GM18508 (cell line): ENCODE results near the gene GNPTAB.
A peak's percentile ranks its signal among the peaks of the same experiment; 100 is the strongest.
"Not testable (repeated sequence)": the region's sequence is repeated elsewhere in the genome, so short reads cannot be mapped to it uniquely, and the experiment has no call there.

Experiments
- ATAC-seq: cut with Tn5 transposase; IDR thresholded peaks from one replicate; pipeline ENCODE4 v1.9.1; 2021; ENCODE audit warnings: moderate number of reproducible peaks; ENCODE audit not compliant: insufficient read depth, unreplicated experiment

The GNPTAB gene

DNA sequence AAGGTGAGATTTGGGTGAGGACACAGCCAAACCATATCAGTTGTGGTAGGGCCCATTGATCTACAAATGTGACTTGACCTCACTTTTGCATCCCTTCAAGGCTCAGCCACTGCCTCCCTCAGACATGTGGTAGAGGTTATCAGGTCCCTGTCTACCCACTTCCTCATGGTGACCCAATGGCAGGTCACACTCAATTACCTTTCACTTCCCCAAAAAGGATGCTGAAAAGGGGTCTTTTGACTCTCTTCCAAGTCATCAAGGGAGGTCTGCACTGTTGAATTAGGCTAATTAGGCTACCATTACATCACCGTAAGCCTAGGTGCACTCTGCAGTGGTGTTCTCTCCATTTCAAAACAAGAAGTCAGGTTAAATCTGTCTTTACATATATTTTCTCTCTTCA is 24.0 kb upstream of the GNPTAB start:
- ATAC-seq: peak; percentile 50

DNA sequence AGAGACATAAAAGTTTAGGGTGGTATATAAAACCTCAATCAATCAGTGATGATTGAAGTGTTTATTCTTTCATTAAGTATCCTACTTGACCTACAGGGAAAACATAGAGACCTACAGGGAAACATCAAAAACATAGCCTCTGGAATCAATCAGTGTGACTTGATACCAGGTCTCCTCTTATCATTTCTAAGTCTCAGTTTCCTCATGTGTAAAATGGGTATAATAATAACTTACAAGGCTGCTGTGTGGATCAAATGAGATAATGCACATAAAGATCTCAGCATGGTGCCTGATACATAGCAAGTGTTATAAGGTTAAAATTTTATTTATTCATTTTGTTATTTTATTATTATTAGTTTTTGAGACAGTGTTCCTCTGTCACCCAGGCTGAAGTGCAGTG is 22.2 kb upstream of the GNPTAB start:
- no peak for ATAC-seq

DNA sequence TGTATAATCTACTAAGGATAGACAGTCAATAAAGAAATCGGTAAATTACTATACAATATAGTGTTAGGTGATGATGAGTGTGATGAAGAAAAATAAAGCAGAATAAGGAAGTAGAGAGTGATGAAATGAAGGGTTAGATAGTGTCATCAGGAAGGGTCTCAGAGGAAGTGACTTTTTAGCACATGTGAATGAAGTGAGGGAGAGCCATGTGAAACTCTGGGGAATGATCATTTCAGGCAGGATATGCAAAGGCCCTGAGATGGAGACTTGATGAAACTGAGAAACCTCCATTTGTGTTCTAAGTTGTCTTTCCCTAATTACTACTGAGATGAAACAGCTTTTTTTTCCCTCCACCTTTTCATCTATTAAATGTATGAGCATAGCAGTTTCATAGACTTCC is 19.4 kb upstream of the GNPTAB start:
- ATAC-seq: no peak

DNA sequence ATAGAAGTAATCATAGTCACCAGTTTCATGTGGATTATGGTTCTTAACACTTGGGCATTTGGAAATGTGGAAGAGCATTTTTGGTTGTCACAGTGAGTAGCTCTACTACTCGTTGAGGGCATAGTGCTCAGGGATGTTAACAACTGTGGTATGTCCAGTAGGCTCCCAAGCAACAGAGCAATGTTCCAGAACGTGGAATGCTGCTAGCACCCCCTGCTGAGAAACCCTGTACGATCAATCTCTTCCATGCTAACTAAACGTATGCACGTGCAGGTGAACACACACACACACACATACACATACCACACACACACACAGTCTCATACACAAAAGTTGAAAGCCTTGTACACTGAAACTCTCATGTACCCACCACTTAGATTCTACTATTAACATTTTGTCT is 16.6 kb upstream of the GNPTAB start:
- no peak for ATAC-seq

DNA sequence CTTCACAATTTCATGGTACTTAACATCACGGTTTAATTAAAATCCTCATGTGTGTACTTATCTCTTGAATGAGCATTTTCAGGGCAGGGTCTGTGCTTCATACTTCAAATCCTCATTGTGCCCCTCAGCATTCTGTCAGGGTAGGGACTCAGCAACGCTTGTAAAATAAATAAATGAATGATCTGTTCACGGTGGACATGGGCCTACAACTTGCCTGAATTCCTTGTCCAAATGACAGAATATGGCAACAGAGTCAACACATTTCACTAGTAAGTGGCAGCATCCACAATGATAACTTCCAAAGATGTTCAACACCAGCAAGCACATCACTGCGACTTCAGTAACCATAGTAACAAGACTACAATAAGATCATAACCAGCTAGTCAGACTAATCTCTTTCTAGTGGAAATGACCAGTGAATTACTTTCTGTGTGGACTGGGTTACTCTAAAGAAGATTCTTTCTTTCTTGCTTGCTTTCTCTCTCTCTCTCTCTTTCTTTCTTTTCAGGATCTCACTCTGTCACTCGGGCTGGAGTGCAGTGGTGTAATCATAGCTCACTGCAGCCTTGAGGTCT is 14.5 kb upstream of the GNPTAB start:
- ATAC-seq: no peak

DNA sequence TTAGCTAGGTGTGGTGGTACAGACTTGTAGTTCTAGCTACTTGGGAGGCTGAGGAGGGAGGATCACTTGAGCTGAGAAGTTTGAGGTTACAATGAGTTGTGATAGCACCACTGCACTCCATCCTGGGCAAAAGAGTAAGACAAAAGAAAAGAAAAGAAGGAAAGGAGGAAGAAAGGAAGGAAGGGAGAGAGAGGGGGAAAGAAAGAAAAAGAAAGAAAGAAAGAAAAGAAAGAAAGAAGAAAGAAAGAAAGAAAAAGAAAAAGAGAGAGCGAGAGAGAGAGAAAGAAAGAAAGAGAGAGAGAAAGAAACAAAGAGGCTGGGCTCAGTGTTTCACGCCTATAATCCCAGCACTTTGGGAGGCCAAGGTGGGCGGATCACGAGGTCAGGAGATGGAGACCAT is 10.3 kb upstream of the GNPTAB start:
- ATAC-seq: no peak

DNA sequence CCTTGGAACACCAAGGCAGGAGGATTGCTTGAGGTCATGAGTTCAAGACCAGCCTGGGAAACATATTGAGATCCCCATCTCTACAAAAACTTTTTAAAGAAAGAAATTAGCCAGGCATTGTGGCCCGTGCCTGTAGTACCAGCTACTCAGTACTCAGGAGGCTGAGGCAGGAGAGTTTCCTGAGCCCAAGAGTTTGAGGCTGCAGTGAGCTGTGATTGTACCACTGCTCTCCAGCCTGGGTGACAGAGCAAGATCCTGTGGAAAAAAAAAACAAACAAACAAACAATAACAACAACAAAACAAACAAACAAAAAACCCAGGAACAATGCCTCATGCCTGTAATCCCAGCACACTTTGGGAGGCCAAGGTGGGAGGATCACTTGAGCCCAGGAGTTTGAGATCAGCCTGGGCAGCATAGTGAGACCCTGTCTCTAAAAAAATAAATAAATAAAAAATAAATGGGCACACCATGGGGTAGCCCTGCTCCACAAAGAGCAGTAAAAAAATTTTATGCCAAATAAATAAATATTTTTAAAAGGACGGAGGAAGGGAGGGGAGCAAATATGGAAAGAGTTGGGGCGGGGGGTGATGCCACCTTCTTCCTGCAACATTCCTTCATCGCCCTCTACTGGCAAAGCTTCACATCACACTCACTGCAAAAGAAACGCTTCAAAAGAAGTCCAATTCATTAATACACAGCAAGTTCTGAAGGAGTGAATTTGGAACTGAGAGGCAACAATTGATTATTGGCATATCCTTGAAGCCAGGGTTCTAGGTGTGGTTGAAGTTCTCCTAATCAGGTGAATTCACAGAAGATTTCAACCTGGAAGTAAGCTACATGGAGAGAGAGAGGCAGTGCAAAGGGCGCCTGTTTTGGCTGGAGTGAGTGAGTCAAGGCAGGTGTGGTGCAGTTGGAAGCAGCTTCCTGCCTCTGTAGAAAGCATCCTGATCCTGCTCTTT is 8.8 kb upstream of the GNPTAB start:
- no peak for ATAC-seq

DNA sequence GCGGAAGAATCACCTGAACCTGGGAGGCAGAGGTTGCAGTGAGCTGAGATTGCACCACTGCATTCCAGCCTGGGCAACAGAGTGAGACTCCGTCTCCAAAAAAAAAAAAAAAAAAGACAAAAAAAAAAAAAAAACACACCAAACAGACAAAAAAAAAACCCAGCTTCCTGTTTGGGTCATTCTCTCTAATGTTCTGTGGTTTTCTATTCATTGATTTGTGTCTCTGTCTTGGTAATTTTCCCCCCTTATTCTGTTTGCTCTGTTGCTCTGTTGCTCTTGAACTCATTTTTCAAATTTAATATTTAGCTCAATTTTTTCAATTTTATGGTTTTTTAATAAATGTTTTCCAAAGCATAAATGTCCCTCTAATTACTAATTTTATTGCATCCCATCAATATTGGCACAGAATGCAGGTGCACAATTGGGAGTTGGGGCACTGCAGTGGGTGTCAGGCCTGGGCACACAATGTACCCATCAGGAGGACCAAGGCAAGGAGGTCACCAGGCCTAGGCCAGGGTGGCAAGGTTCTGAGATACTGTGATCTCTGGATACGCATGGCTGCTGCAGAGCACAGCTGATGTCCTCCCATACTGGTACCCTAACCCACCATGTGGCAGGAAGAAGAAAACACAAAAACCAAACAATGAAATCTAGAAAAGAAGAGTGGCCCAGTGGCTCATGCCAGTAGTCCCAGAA is 8.0 kb upstream of the GNPTAB start:
- ATAC-seq: peak; percentile 41

DNA sequence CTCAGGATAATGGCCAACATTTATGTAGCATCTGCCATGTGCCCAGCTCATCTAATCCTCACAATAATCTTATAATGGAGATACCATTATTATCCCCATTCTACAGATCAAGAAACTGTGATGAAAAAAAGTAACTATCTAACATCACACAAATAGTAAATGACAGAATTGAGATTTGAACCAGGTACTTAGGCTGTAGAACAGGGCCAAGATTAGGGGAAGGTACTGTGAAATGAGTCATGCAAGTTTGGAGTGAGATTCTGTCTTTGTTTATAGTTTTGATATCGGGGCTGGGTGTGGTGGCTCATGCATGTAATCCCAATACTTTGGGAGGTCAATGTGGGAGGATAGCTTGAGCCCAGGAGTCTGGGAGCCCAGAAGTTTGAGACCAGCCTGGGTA is 1.3 kb upstream of the GNPTAB start:
- no peak for ATAC-seq

DNA sequence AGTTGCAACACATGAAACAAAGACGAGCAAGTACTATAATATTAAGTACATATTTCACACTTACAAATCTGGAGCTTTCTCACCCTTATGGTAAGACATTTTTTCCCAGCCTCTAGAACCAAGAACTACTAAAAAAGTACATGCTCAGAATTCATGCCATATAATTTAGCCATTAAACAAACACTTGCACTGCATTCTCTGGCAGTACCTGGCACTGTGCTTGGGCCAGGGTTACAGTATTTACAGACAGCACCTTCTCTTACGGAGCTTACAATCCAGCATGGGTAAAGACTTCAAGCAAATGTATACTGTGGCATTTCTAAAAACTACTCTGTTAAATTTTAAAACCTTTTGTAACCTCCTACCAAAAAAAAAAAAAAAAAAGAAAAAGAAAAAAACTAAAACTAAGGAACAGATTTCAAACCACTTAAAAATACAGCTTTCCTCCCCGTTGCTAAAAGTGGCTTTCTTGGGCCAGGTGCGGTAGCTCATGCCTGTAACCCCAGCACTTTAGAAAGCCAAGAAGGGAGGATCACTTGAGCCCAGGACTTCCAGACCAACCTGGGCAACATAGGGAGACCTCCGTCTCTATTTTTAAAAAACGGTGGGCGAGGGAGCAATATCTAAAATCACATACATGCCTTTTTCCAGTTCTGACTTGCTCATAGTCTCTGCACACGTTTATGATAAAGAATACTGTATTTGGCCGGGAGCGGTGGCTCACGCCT is 956 bp downstream of the GNPTAB start:
- ATAC-seq: no peak

DNA sequence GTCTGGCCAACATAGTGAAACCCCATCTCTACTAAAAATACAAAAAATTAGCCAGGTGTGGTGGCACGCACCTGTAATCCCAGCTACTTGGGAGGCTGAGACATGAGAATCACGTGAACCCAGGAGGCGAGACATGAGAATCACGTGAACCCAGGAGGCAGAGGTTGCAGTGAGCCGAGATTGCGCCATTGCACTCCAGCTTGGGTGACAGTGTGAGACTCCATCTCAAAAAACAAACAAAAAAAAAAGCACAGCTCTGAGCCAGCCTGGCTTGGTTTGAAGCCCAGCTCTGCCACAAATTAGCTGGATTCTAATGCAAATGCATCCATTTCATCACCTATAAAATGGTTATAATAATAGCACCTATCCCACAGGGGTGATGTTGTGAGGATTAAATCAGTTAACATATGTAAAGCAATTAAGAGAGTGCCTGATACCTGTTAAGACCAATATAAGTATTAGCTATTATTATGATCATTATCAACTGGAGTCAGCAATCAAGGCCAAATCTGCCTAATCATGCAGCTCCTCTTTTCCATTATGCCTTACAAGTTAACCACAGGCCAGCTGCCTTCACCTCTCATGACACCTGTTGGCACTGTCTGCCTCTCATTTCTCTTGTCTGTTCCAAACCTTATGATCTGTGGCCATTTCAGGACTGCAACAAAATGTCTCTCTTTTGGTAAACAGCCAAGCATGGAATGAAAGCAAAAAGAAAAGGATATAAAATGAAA is 2.1 kb downstream of the GNPTAB start:
- ATAC-seq: no peak

DNA sequence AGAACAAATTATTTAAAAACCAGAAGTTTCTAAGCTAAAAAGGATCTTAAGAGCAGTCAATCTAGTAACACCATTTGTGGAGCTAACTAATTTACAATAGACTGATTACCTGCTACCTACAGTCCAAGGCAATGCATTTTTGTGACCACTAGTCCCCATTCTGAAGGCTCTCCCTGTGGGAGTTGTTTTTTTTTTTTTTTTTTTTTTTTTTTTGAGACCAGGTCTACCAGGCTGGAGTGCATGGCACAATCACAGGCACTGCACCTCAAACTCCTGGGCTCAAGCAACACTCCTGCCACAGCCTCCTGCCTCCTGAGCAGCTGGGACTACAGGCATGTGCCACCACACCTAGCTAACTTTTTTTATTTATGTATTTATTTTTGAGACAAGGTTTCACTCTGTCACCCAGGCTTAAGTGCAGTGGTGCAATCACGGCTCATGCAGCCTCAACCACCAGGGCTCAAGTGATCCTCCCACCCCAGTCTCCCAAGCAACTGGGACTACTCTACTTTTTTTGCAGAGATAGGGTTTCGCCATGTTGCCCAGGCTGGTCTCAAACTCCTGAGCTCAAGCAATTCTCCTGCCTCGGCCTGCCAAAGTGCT is 3.9 kb downstream of the GNPTAB start:
- ATAC-seq: no peak

DNA sequence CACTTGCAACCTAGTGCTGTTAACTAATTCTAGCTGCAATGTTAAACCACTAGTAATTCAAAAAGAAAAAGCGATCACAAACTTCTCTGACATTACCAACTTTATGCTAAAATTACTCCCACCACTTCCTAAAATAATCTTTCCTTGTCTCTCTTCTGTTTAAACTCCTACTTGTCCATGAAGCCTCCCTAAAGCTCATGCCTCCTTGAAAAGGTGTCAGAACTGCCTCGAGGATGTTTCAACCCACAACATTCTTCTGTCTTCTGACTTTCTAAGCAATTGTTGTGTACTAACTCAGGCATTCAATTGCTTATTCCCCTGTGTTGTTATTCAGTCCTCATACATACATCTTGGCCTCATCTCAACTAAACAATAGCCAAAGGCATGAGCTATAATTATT is 5.9 kb downstream of the GNPTAB start:
- ATAC-seq: no peak

DNA sequence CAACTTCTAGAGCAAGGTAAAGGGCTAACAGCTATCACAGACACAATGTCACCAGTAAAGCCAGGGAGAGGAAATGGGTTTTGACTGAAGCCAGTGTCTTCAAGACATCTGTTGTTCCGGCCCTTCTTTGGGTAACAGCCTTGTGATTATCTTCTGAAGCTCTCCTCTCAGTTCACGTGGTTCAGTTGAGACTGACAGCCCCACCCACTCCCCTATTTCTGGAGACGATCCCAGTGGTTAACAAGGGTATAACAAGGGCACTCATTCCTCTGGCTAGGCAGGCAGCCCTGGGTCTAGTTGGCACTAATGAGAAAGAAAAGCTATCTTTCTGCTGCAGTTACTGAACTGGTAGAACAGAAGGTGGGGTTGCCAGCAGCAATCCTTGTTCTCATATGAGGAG is 6.9 kb downstream of the GNPTAB start:
- peak; percentile 61 for ATAC-seq

DNA sequence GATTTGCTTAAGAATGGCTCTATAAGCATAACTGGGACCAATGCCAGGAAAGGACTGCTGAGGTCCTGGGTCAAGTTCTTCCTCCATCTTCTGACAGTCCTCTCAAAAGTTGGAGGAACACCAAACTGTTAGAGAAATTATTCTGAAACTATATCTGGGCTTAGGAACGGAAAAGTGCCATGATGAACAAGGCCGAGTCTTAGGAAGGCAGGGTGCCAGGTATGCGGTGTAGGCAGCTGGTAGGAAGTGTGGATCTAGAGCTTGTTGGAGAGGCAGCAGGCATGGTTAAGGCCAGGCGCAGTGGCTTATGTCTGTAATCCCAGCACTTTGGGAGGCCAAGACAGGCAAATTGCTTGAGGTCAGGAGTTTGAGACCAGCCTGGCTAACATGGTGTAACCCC is 7.7 kb downstream of the GNPTAB start:
- no peak for ATAC-seq

DNA sequence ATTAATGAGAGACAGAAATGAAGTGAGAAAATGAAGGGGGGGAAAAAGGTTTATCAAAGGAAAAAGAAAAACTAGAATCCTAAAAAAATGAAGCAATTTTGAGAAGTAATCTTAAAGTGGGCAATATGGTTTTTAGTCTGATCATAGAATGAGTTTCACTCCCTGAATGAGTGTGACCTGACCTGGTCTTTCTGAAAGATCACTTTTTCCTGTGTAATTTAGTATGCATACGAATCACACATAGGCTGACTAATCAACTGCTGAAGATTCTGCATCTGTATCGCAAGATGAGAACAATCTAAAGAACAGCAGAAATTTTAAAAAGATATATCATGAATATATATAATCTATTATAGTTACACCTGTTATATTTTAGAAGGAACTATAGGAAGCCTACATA is 11.3 kb downstream of the GNPTAB start:
- no peak for ATAC-seq

DNA sequence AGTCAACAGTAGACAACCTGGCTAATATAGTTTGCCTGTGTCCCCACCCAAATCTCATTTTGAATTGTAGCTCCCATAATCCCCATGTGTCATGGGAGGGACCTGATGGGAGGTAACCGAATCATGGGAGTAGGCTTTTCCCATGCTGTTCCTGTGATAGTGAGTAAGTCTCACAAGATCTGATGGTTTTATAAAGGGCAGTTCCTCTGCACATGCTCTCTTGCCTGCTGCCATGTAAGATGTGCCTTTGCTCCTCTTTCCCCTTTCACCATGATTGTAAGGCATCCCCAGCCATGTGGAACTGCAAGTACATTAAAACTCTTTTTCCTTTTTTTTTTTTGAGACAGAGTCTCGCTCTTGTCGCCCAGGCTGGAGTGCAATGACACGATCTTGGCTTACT is 12.1 kb downstream of the GNPTAB start:
- not testable (repeated sequence) for ATAC-seq

DNA sequence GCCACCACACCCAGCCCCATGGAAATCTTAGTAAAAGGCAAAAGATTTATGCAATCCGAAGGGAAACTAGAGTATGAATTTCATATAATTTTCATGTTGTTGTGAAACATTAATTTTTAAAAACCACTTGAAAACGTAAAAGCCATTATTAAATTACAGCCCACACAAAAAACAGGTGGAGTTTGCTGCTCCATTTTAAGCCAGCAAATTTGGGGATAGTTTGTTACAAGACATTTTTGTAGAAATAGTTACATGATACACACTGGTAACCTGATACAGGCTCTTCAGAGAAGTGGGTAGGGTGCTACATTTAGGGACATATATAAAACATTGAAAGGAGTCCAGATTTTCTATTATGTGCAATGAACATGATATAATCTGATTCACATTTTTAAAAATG is 17.6 kb downstream of the GNPTAB start:
- ATAC-seq: no peak

DNA sequence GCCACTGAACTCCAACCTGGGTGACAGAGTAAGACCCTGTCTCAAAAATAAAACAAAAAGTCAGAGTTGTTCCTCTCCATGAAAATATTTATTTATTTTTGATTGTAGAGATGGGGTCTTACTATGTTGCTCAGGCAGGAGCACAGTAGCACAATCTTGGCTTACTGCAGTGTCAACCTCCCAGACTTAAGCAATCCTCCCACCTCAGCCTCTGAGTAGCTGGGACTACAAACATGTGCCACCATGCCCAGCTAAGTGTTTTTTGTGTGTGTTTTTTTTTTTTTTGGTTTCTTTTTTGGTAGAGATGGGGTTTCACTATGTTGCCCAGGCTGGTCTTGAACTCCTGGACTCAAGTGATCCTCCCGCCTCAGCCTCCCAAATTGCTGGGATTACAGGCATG is 18.0 kb downstream of the GNPTAB start:
- not testable (repeated sequence) for ATAC-seq

DNA sequence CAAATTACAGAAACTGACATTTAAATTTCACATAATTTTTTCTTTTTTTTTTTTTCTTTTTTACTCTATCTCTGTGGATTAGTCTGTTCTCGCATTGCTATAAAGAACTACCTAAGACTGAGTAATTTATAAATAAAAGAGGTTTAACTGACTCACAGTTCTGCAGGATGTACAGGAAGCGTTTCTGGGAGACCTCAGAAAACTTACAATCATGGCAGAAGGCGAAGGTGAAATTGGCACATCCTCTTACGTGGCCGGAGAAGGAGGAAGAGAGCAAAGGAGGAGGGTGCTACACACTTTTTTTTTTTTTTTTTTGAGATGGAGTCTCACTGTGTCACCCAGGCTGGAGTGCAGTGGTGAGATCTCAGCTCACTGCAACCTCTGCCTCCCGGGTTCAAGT is 19.4 kb downstream of the GNPTAB start:
- not testable (repeated sequence) for ATAC-seq
